ENCODE results near the gene SCFD2. TPM values are rescaled to one million over a fixed set of nuclear protein-coding genes. Genes with fewer than 3 reads are reported as not detected.

SCFD2 gene
- total RNA-seq, 4 donors from 2014 or later = 12.7 to 23.7 (median 18.3) TPM

- Histone ChIP-seq H3K4me1 (peaks cover 0 to 19% (median 2%) of the 10 kb centered on the region in 4 donors), H3K27ac (no peak overlapping the region), H3K9me3 (no peaks in the 10 kb centered on the region), H3K36me3 (no peaks in the 10 kb centered on the region), H3K27me3 (no peaks in the 10 kb centered on the region), H3K4me3 (no peak overlapping the region)
- 57 to 60% methylated on average over 1 of the region's 1 CpG for WGBS, 2 donors (ENCODE audit: low coverage in 1 of 2)
- intact Hi-C loops (cut with DNase I; ENCODE audit: low total_unique reads) = no loop called here
- no peak for DNase-seq
- in situ Hi-C loops (cut with MboI; ENCODE audit: low pct_ligation_motif_present in 1 of 4, low pct_unique_long_range_greater_than_20kb in 1 of 4, low sequenced_read_pairs in 3 of 4) = no loop called here
- TF ChIP-seq EP300 (IDR thresholded peaks at IDR 0.05; ENCODE audit: low read depth) (no peak), CTCF (IDR thresholded peaks at IDR 0.05) (no peak), POLR2A (IDR thresholded peaks at IDR 0.05) (no peak), POLR2AphosphoS5 (IDR thresholded peaks at IDR 0.05) (no peak)
Measured at GRCh38 chr4:53116954-53117353, 248.9 kb downstream of the SCFD2 start.

- no peaks in the 10 kb centered on the region for H3K36me3 ChIP-seq
- intact Hi-C loops (cut with DNase I; ENCODE audit: low total_unique reads) (no loop called here), in situ Hi-C loops (cut with MboI; ENCODE audit: low pct_ligation_motif_present in 1 of 4, low pct_unique_long_range_greater_than_20kb in 1 of 4, low sequenced_read_pairs in 3 of 4) (no loop called here)
- no peak overlapping the region for H3K27ac ChIP-seq
- H3K9me3 ChIP-seq = no peaks in the 10 kb centered on the region
- 87 to 100% methylated on average over 2 of the region's 2 CpGs for whole genome bisulfite sequencing, 2 donors (ENCODE audit: low coverage in 1 of 2)
- TF ChIP-seq POLR2AphosphoS5 (IDR thresholded peaks at IDR 0.05) (no peak), EP300 (IDR thresholded peaks at IDR 0.05; ENCODE audit: low read depth) (no peak), CTCF (IDR thresholded peaks at IDR 0.05) (no peak), POLR2A (IDR thresholded peaks at IDR 0.05) (no peak)
- H3K4me1 ChIP-seq = peaks cover 0 to 6% (median 0%) of the 10 kb centered on the region in 4 donors
- DNase-seq = no peak
- no peak overlapping the region for H3K4me3 ChIP-seq
- no peaks in the 10 kb centered on the region for H3K27me3 ChIP-seq
Measured at GRCh38 chr4:53113431-53114225, 252.2 kb downstream of the SCFD2 start.

- DNase-seq = no peak
- no peaks in the 10 kb centered on the region for H3K9me3 ChIP-seq
- TF ChIP-seq EP300 (IDR thresholded peaks at IDR 0.05; ENCODE audit: low read depth) = no peak
- TF ChIP-seq CTCF (IDR thresholded peaks at IDR 0.05) = no peak
- TF ChIP-seq POLR2A (IDR thresholded peaks at IDR 0.05) = no peak
- no peak for TF ChIP-seq POLR2AphosphoS5 (IDR thresholded peaks at IDR 0.05)
- no peak overlapping the region for H3K4me3 ChIP-seq
- intact Hi-C loops (cut with DNase I; ENCODE audit: low total_unique reads) = no loop called here
- no peaks in the 10 kb centered on the region for H3K27me3 ChIP-seq
- H3K4me1 ChIP-seq = peaks cover 0 to 6% (median 0%) of the 10 kb centered on the region in 4 donors
- H3K36me3 ChIP-seq = no peaks in the 10 kb centered on the region
- in situ Hi-C loops (cut with MboI; ENCODE audit: low pct_ligation_motif_present in 1 of 4, low pct_unique_long_range_greater_than_20kb in 1 of 4, low sequenced_read_pairs in 3 of 4) = no loop called here
- no peak overlapping the region for H3K27ac ChIP-seq
- 83% methylated on average over 6 of the region's 6 CpGs; no CpG with 5 or more reads in 1 of the 2 donors for WGBS, 2 donors (ENCODE audit: low coverage in 1 of 2)
Measured at GRCh38 chr4:53105313-53105712, 260.5 kb downstream of the SCFD2 start.

GRCh38 chr4:53103481-53103880 lies 262.4 kb downstream of the SCFD2 start:
- Histone ChIP-seq H3K4me1 (peaks cover 0 to 6% (median 0%) of the 10 kb centered on the region in 4 donors), H3K36me3 (no peaks in the 10 kb centered on the region), H3K4me3 (no peak overlapping the region), H3K27me3 (no peaks in the 10 kb centered on the region), H3K27ac (no peak overlapping the region), H3K9me3 (no peaks in the 10 kb centered on the region)
- intact Hi-C loops (cut with DNase I; ENCODE audit: low total_unique reads) (no loop called here), in situ Hi-C loops (cut with MboI; ENCODE audit: low pct_ligation_motif_present in 1 of 4, low pct_unique_long_range_greater_than_20kb in 1 of 4, low sequenced_read_pairs in 3 of 4) (no loop called here)
- no peak for TF ChIP-seq EP300 (IDR thresholded peaks at IDR 0.05; ENCODE audit: low read depth)
- no peak for TF ChIP-seq POLR2A (IDR thresholded peaks at IDR 0.05)
- TF ChIP-seq CTCF (IDR thresholded peaks at IDR 0.05) = no peak
- TF ChIP-seq POLR2AphosphoS5 (IDR thresholded peaks at IDR 0.05) = no peak
- 57 to 95% methylated on average over 1 of the region's 1 CpG for WGBS, 2 donors (ENCODE audit: low coverage in 1 of 2)
- no peak for DNase-seq
